Smooth muscle cell of the brain vasculature (primary cell): ENCODE results near the gene NKX6-2.

Experiments
- DNase-seq: peaks from one replicate; pipeline ENCODE4 v3.0.0-alpha.2; 2012; ENCODE audit warnings: low read depth, low spot score

The NKX6-2 gene

DNA sequence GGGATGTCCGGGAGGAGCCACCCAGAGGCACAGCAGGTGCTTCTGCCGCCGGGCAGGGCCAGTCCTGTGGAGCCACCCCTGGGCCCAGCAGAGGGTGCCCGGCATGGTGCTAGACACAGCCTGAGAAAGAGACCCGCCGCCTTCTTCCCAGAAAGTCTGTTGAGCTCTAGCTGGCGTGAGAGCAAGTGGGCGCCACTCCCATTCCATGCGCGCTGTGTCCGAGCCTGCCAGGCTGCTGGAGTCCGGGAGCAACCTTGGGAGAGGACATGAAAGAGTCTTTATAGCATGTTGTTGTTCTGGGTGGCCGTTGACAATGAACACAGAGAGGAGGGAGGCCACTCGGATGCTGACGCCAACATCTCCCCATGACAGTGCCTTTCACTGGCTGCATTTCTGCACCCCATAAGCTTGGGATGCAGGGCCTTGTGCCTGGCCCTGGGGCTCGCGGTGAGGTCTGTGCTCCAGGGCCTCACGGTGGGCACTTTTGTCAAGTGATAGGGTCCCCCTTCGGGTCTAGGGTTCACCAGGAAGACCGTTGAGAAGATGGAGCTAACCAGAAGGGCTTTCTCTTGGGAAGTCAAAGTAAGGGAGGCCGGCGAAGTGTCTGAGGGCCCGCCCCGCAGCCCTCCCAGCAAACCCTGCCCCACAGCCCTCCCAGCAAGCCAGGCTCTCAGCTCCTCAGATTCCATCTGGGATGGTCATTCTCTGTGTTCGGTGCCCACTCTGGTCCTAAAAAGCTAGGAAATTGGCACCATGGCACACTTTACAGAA is 47.3 kb downstream of the NKX6-2 start:
- DNase-seq = no peak

- no peak for DNase-seq
Measured at GRCh38 chr10:132737390-132738048, 48.4 kb downstream of the NKX6-2 start.

- no peak for DNase-seq
Measured at GRCh38 chr10:132735923-132736391, 50.0 kb downstream of the NKX6-2 start.

GRCh38 chr10:132735341-132735775 is 50.6 kb downstream of the NKX6-2 start:
- DNase-seq = no peak

- DNase-seq = no peak
Measured at GRCh38 chr10:132733926-132734325, 52.0 kb downstream of the NKX6-2 start.
